HuH-7 (cell line): Measurements from ENCODE around the gene UEVLD.

Experiments used
- DNase-seq: peaks from one replicate; pipeline ENCODE4 v3.0.0; 2011; ENCODE audit warnings: low spot score

Gene UEVLD

DNA sequence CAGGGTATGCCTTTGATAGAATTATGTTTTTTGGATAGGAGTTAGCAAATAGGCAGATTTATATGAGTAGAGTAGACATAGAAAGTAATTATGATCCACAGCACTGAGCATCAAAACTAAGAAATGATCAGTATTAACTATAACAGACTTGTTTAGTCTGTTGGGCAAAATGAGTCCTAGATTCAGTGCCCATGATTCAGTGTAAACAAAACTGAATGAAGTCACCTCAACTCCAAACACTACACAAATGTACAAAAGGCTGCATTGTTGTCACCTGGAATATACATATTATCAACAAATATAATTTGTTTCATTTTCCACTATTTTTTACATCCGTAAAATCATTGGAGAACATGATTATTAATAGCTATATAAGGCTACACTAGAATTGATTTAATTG lies 6.7 kb downstream of the UEVLD start:
- no peak for DNase-seq

GRCh38 chr11:18580113-18580766 lies 8.3 kb downstream of the UEVLD start:
- no peak for DNase-seq

DNA sequence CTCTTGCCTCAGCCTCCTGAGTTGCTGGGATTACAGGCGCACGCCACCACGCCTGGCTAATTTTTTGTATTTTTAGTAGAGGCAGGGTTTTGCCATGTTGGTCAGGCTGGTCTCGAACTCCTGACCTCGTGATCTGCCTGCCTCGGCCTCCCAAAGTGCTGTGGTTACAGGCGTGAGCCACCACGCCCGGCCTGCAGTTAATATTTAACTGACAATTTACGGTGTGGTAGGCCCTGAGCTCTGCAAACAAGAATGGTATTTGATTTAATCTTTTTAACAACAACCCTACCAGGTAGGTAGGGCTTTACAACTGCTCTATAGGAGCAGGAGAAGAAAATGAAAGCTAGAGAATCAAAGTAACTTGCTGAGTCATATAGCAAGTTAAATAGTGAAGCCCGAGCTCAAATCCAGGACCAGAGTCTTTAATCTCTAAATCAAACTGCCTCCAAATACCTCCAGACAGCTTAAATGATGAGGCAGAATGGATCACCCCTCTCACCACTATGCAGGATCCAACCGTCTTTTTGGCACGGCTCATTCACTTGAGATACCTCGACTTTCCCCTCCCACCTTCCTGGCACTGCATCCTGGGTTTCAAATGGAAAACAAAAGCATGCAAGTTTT lies 9.4 kb downstream of the UEVLD start:
- DNase-seq: peak; percentile 39

- no peak for DNase-seq
Measured at GRCh38 chr11:18575361-18575760, 13.2 kb downstream of the UEVLD start.

- no peak for DNase-seq
Measured at GRCh38 chr11:18567081-18567480, 21.5 kb downstream of the UEVLD start.

DNA sequence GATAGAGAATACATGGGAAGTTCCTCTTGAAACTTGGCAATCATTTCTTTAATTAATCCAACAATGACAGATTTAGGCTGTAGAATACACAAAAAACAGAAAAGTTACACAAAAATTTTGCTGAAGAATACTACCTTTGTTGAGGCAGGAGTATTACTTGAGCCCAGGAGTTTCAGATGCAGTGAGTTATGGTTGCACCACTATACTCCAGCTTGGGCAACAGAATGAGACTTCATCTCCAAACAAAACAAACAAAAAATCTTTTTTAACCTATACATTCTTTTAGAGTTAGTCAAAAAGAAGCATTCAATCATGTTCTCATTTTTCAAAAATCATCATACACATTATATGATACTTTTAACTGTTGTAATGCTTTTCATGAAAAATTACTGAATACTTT lies 22.1 kb downstream of the UEVLD start:
- no peak for DNase-seq

DNA sequence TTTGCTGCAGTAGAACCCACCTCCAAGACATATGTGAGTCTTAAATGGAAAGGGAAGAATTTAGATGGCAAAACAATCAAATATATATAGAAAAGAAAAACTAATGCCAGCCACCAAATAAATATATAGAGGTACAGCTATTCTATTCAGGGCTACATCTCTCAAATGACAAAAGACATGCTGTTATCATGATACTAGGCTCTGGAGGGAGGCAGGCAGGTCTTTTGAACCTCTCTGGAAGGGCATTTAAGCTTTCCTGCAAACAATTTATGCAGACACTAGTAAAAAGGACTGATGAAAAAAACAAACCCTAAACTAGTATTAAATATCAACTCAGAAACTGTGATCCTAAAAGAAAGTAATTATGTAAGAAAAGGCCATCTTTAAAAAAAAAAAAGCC lies 24.4 kb downstream of the UEVLD start:
- no peak for DNase-seq

DNA sequence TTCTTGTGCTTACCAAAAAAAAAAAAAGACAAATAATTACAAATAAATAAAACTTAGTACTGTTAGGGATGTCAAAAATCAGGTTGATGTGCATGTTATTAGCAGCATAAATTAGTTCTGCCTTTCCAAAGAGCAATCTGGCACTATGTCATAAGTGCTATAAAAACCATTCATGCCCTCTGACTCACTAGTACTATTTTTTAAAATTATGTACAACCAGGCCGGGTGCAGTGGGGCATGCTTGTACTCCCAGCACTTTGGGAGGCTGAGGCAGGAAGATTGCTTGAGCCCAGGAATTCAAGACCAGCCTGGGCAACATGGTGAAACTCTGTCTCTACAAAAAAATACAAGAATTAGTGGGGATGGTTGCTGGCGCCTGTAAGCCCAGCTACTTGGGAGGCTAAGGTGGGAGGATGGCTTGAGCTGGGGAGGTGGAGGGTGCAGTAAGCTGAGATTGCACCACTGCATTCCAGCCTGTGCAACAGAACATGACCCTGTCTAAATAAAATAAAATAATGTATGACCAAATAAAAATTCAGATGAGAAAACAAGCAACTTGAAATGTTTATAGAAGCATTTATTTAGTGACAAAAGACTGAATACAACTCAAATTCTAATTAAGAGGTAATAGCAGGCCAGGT lies 25.3 kb downstream of the UEVLD start:
- no peak for DNase-seq

GRCh38 chr11:18548001-18548400 lies 40.5 kb downstream of the UEVLD start:
- no peak for DNase-seq

GRCh38 chr11:18540207-18541009 lies 48.1 kb downstream of the UEVLD start:
- peak; percentile 9 for DNase-seq

DNA sequence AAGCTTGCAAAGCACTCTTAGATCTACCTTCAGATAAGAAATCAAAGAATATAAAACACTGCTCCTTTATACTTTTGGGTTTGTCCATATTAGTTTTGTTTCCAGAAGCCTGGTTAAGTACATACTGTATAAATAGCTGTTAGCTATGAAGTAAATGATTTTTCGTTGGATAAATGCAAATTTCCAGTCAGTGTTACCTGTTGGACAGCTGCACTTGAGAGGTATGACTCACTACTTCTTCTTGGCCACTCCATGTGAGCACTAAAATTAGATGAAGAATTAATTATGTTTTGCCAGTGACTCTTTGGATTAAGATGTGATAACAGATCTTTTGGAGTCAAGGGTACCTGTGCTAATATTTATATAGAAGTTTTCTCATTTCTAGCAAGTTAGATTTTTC lies 52.3 kb downstream of the UEVLD start:
- DNase-seq: no peak

DNA sequence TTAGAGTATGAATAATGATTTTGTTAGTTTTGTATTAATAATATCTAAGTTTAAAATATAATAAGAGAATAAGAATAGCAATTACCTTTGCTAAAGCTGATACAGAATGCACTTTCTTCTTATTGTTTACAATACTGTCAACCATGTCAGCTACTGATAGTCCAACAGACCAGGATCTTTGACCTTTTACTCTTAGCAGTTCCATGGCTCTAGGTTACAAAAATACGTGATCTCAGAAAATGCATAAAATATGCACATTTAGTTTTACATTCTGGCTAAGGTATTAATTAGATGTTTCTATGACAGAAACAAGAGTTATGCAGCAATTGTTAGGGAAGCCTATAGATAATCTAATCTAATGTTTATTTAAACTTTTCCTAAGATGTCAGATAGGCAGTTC lies 54.3 kb downstream of the UEVLD start:
- DNase-seq: no peak

DNA sequence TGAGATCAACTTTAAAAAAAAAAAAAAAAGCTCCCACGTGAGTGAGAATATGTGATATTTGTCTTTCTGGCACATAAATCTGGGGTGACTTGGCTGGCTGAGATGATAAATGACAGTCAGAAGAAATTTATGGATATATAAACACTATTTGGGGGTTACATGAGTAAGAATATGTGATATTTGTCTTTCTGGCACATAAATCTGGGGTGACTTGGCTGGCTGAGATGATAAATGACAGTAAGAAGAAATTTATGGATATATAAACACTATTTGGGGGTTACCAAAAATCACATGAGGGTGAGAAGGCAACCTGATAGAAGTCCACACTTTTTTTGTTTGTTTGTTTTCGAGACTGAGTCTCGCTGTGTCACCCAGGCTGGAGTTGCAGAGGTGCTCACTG lies 55.2 kb downstream of the UEVLD start:
- no peak for DNase-seq

DNA sequence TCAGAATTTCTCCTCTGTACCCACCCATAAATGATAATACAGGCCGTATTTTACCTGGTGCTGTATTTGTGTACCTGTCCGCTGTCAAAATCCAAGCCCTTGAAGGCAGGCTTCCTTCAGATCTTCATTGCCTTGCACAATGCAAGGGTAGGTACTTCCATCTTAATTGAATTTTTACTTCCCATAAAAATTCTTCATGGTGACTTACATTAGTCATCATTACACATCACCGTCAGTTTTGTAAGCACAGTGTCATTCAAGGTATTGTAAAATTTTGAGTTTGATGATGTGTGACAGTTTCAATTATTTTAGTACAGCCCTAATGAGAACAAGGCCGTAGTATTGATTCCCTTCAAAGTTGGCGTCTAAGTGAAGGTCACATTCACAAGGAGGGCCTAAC lies 61.0 kb downstream of the UEVLD start:
- DNase-seq: no peak

DNA sequence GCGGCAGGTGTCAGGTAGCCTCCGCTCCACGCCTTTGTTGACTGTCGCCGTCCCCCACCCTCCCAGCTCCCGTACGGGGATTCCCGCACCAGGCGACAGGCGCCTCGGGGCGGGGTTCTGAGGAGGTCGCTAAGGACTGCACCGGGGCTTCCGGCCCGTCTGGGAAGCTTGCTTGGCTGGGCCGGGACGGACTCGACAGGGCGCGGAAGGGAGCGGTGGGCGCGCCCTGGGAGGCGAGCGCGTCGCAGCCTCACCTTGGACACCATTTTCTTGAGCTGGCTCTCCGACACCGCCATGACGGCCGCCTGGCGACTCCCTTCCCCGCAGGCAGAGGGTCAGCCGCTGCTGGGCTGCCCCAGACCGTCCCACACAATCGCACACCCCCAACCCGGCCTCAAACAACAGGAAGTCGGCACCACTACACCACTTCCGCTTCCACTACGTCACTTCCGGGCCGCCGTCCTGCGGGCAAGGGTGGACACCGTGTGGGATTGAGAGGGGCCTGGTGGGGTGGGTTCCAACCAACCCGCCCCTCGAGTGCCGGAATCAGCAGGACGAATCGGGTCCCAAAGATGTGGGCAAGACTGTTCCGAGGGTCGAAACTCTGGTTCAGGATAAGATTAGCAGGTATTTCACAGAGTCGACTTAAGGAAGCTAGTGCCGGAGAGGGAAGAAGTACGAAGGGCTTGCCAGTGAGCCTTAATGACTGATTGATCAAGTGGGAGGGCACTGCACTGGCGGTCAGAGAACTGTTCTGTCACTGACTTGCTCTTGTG lies 61.8 kb downstream of the UEVLD start, which contains the start of gene TSG101:
TSS of gene TSG101 (minus strand) at position 422 of the 776 bp plus-strand sequence. CDS start at position 296, 126 bp downstream.
- peak; percentile 82 for DNase-seq

DNA sequence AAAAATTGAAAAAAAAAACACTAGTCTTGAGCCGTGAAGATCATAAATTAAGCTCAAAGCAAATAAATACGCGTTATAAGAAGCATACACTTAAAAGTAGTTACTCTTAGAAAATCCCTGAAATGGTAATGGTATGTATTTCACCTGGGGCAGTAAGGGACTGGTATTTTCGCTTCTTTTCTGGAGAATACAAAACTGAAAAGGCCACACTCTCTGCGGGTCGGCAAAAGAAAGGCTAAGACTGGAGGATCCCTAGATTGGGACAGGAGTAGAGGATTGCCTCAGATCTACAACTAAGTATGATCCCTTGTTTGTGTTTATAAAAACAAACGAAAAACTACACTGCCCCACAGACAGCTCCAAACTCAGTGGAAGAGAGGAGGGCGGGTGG lies 62.4 kb downstream of the UEVLD start:
- no peak for DNase-seq

DNA sequence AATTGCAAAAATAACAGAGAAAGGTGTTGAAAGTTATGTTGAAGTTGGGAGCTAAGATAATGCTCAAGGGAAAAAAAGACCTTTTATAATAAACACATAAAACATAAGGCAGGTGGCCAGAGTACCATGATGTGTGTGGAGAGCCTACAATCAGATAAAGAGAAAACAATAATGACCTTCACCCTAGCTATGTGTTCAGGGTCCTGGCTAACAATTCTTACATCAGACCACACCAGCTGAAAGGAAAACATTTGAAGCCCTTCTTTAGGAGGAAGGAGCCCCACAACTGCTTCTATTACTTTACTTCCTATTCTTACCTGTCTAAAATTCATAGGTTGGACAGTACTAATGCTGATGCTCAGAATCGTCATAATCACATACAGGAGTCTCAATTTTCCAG lies 64.3 kb downstream of the UEVLD start:
- no peak for DNase-seq

DNA sequence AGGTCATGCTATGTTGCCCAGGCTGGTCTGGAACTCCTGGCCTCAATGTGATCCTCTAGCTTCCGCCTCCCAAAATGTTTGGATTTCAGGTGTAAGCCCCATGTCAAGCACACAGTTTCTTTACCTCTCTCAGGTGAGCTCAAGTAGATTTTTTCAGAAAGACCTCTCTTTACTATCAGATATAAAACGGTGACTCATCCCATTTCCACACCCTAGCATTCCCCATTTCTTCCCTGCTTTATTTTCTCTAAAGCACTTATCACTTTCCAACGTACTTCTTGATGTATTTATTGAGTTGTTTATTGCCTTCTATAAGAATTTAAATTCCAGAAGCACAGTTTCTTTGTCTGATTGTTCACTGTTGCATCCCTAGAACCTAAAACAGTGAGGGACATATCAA lies 65.5 kb downstream of the UEVLD start:
- DNase-seq: no peak

DNA sequence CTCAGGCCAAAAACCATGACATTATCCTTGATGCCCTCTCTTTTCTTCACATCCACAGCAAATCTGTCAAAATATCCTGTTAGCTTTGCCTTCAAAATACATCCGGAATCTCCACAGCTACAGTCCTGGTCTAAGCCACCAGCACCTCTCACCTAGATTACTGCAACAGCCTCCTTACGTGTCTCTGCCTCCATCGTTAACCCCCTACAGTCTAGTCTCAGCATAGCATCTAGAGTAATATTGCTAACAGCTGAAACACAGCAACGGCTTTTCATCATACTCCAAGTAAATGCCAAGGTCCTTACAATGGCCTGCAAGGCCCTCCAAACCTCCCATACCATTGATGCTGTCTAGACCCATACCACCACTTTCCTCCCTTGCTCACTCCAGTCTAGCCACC lies 66.1 kb downstream of the UEVLD start:
- peak; percentile 17 for DNase-seq

DNA sequence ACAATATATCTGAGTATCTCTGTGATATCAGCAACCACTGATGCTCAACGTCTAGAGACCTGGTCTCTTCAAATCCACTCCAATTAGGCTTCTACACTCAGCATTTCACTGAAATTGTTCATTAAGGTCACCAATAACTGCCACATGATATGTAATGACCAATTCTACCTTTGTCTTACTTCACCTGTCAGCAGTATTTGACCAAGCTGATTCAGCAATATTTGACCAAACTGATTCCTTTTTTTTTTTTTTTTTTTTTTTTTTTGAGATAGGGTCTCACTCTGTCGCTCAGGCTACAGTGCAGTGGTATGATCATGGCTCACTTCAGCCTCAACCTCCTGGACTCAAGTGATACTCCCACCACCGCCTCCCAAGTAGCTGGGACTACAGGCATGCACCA lies 67.4 kb downstream of the UEVLD start:
- DNase-seq: no peak

DNA sequence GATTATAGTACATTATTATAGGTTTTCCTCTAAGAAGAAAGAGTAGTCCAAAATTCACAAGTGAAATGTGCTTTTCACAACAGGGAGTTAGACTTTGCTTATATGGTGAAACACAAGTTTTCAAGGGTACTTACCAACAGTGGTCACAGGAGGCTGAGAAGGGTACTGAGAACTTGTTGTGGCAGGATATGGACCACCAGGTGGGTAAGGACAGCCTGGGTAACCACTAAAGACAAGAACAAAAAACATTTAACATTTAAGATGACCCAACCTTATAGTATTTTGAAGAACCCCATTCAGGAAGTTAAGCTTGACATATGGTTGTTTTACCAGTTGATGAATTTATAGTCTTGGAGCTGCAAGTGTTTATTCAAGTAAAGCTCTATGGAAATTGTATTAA lies 86.2 kb downstream of the UEVLD start:
- no peak for DNase-seq

DNA sequence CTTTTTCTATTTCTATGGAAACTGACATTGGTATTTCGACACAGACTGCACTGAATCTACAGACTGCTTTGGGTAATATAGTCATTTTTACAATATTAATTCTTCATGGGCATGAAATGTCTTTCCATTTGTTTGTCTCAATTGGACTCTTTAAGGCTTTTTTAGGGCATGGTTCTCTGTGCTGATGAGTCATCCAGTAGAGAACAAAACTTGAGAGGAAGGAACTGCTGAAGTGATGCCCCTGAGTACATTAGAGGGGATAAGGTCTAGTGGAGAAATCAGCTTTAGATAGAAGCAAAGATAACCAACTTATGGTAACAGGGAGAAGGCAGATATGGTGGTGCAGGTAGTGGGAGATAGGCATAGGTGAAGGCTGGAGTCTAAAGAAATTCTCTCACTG lies 86.9 kb downstream of the UEVLD start:
- DNase-seq: no peak
